HG03097 (cell line): ENCODE measurements around the gene TDRKH.
A peak's percentile ranks its signal among the peaks of the same experiment; 100 is the strongest.
"Not testable (repeated sequence)": the region's sequence is repeated elsewhere in the genome, so short reads cannot be mapped to it uniquely, and the experiment has no call there.

ENCODE experiments used
- ATAC-seq: cut with Tn5 transposase; IDR thresholded peaks from one replicate; pipeline ENCODE4 v1.9.1; 2021; ENCODE audit not compliant: unreplicated experiment, low FRiP score

The TDRKH gene

GRCh38 chr1:151769270-151769669 is 21.0 kb downstream of the TDRKH start:
- ATAC-seq, result not testable (repeated sequence)

GRCh38 chr1:151768351-151769066 is 21.8 kb downstream of the TDRKH start:
- not testable (repeated sequence) for ATAC-seq

DNA sequence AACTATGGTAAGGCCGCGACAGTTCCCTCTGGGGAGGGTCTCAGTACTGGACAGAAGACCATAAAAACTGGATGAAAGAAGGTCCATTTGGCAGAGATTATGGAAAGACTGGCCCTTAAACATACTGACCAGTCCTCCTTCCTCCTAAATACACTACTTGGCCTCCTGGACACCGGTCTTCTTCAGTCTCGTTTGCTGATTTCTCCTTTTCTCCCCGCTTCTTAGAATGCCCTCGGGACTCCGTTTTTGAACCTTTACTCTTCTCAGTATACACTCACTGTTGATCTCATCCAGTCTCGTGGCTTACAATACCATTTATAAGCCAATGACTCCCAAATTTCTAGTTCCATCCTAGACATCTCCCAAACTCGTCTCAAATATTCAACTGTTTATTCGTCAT is 26.3 kb downstream of the TDRKH start:
- ATAC-seq, result no peak

GRCh38 chr1:151762941-151763921 is 27.1 kb downstream of the TDRKH start, which contains the start of gene MRPL9:
Gene MRPL9, minus strand, starts transcription at chr1:151763496. Its CDS starts 17 bp downstream, at chr1:151763479.
- peak; percentile 90 for ATAC-seq

DNA sequence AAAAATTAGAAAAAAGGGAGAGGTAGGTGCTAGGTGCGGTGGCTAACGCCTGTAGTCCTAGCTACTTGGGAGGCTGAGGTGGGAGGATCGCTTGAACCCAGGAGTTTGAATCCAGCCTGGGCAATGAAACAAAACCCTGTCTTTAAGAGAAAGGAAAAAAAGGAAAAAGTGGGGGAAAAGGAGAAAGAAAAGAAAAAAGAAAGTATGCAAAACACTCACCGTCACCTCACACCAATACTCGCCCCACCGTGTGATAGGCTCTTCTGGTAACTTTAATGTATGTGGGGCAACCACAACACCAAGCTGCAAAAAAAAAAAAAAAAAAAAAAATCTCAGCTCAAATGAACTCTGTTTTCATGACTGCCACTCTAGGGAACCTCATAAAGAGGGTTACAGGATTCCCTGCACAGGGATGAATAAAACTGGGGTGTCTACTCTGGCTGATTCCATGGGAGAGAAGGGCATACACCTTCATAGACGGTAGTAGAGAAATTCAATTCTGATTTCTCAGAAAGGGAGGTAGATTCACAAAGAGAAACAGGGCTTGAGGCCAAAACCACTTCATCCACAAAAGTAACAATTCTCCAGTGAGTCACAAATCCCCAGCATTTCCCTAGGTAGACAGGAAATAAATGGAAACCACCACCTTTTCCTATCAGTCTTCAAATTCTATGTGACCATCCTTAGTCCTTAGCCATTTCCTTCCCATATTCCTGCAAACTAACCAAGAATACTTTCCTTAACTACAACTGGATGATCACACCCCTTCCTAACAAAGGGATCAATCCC is 29.5 kb downstream of the TDRKH start:
- ATAC-seq, result no peak

GRCh38 chr1:151759241-151759640 is 31.1 kb downstream of the TDRKH start:
- no peak for ATAC-seq

GRCh38 chr1:151756291-151756690 is 34.0 kb downstream of the TDRKH start:
- ATAC-seq, result no peak

DNA sequence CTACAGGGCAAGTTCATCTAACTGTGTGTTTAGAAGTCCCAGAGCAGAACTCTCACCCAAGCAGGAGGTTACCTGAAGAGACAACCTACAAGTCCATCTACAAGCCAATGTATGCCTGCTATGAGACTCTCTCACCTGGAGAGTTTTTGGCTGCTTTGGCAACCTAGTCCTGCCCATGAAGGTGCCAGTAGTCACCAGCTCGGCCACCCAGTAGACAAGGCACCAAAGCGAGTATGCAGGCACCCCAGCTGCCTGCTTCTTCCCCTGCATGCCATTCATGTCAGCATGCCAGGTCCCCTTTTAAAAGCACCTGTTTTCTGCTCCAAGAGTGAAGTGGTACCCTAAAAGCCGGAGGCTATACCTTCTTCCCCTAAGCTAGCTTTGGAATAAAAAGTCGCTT is 48.8 kb downstream of the TDRKH start:
- no peak for ATAC-seq

DNA sequence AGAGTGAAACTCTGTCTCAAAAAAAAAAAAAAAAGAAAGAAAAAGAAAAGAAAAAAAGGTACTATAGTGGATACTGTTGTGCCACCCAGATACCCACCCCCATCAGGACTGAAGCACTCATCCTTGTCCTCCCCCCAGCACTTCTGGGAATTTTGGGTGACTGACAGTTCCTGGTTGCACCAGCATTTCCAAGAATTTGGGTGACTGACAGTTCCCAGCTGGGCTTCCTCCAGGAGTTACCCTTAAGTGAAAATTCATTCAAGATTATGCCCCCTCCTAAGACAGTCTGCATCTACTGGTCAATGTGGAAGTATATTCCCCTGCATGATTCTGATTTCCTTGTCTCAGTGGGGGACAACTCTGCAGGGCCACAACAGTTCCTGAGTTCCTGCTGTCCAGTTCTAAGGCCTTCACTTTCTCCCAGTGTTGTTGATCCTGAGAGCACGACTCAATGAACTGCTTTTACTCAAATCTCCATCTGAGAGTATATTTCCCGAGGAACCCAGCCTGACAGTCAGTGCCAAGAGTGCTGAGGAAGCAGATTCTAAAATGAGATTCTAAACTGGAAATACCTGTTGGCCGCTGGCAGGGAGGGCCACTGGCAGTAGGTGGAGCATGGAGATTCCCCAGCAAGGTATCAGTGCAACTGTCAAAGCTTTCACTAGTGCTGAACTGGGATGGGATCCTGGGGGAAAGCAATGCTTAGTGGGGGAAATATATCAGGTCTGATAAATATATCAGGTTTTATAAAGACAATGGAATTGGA is 50.5 kb downstream of the TDRKH start:
- ATAC-seq, result no peak

DNA sequence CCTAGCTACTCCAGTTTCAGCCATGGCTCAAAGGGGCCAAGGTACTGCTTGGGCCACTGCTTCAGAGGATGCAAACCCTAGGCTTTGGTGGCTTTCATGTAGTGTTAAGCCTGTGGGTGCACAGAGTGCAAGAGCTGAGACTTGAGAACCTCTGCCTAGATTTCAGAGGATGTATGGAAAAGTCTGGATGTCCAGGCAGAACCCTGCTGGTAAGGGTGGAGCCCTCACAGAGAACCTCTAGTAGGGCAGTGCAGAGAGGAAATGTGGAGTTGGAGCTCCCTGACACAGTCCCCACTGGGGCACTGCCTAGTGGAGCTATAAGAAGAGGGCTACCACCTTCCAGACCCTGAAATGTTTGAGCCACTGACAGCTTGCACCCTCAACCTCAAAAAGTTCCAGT is 52.8 kb downstream of the TDRKH start:
- no peak for ATAC-seq

- no peak for ATAC-seq
Measured at GRCh38 chr1:151737026-151737425, 53.3 kb downstream of the TDRKH start.

GRCh38 chr1:151733995-151734394 is 56.3 kb downstream of the TDRKH start:
- ATAC-seq, result not testable (repeated sequence)

DNA sequence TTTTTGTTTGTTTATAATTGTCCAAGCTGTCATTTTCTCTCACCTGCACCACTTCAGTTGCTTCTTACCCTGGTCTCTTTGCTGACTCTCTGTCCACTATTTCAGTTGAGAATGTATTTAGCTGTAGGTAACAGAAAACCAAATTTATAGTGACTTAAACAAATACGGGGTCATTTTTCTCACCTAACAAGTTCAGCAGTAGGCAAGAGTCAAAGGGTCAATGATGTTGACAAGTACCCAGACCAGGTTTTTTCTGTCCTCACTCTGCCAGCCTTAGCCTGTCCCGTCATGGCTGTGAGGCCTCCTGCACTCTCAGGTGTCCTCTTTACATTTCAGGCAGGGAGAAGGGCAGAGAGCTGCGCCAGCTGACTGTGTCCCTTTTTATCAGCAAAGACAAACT is 57.2 kb downstream of the TDRKH start:
- ATAC-seq, result no peak

DNA sequence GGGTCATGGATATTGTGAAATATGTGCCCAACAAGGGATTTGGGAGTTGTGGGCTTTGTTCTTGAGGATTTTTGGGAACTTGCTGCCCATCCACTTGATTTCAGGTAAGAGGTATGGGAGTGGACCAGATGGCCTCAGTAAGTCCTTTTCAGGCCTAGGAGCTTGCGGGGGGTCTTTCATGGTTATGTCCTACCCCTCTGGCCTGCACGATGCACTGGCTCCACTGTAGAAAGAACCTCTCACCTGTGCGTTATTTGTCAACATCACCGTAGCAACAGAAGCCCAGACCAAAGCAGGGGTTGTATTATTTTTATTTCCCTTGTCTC is 60.4 kb downstream of the TDRKH start:
- ATAC-seq, result no peak

DNA sequence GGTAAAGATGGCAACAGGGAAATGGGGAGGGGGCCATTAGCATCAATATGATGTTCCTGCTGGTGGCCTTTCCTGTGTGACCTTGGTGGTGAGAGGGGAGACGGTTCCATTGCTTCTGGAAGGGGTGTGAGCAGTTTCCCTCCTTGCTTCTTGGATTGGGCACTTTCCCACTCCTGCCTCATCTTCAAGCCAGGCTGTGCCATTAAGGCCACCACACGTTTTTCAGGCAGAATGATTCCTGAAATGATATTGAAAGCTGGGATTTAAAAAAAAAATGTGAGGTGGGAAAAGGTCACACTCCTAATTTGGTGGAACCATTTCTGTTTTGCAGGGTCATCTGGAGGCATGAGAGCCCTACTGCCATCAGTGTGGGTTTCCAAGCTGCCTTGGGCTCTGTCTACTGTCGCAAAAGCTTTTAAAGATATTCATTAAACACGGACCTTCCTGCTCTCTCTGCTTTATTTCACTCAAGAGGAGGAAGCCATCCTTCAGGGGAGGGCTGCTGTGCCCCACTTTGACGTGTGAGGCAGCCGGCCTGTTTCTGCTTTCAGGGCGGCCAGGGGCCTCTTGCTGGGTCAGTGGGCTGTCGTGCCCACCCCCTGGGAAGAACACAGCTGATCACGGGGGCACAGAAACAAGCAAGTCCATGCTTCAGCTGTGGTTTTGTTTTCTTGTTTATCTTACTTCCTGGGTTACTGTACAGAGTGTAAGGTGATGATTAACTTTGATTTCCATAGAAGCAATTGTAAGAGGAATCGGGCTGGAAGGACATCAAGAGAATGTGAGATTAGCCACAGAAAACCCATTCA is 60.9 kb downstream of the TDRKH start:
- ATAC-seq, result no peak

DNA sequence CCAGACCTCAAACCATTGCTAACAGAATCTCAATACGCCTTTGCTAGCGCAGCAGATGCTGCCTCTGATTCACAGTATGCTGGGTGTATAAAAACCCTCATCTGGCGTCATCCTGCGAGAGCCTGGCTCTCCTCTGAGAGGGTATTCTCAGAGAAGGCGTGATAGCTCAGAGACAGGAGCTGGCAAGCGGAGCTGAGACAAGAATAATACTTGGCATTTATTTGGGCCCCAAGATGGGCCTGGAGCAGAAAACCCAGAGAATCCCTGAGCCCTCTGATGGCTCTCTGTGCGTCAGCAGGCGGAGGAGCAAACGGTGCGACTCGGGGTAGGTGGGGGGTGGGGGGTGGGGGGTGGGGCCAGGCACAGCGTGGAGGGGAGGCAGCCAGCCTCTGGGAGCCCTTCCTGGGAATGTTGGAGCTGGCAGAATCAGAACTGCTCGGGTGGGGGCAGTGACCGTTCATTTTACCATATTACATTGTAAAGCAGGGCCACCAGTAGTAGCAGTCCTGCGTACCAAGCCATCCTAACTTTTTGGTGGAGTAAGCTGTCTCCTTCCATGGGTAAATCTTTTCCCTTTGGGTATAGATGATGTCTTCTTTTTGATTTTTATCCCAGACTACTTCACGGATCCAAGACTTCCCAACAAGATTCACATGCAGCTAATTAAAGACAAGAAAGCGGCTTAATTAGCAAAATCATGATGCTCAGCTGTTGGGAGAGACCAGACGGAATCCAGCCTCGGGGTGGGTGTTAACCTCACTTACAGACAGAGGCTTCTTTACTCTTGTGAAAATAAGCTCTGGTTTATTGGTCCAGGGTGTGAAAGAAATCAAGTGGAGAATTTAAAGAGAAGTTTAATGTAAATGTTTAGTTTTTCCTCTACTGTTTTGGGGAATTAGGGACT is 61.9 kb downstream of the TDRKH start:
- ATAC-seq, result no peak

DNA sequence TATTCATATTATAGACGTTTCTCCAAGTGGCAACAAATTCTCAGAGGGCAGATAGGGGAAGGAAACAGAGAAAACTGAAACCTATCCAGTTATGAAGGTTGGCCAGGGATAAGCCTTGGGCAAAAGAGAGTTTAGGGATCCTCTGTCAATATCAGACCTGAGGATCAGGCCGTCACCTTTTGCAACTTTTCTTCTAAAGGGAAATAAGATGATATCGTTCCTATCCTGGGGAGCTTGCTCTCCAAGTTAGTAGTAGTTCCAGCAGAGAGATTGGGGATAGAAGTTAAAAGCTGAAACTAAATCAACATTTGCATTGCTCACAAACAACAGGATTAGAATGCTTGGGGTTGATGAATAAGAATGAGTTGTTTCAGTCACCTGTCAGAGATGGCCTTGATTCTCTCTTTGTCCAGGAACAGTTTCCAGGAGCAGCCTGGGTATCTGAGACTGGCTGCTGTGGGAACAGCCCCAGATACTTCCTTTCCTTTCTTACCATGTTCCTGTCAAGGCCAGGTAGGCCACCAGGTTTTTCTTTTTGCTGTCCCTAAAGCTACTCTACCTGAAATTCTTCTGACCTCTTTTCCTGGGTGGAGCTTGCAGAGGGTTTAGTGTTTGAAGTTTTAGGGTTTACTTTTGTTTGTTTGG is 66.5 kb downstream of the TDRKH start:
- no peak for ATAC-seq
